NCI-H1436 treated with DMSO at 0.1 percent for 48 hours (cell line): Measurements from ENCODE around the gene GSG1L.

Experiments
- DNase-seq: peaks from one replicate; lab custom pipeline; 2025; lab: John Stamatoyannopoulos, UW

Gene GSG1L

DNA sequence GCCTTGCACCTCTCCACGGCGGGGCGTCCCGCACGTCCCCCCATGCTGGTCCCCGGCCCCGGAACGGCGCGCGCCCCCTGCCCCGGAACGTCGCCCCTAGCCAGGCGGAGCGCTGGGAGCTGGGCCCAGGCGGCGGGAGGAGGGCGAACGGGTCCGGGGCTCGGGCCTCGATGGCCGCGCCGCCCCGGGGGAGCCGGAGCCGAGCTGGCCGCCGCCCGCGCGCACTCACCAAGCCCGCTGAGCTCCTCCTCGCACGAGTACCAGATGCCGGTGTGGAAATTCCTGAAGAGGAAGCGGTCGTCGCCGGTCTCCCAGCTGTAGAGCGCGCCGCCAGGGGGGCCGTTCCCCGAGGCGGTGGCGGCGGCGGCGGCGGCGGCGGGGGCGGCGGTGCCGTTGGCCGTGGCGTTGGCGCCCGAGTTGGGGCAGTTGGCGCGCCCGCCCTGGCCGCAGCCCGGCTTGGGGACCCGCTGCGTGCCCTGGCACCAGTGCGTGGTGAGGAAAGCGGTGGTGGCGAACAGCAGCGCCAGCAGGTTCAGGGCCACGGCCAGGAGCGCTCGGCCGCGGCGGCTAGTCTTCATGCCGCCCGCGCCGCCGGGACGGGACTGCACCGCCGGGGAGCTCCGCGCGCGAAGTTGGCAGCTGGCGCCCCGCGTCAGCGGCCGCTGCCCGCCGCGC lies 530 bp downstream of the GSG1L start:
- DNase-seq, result no peak

DNA sequence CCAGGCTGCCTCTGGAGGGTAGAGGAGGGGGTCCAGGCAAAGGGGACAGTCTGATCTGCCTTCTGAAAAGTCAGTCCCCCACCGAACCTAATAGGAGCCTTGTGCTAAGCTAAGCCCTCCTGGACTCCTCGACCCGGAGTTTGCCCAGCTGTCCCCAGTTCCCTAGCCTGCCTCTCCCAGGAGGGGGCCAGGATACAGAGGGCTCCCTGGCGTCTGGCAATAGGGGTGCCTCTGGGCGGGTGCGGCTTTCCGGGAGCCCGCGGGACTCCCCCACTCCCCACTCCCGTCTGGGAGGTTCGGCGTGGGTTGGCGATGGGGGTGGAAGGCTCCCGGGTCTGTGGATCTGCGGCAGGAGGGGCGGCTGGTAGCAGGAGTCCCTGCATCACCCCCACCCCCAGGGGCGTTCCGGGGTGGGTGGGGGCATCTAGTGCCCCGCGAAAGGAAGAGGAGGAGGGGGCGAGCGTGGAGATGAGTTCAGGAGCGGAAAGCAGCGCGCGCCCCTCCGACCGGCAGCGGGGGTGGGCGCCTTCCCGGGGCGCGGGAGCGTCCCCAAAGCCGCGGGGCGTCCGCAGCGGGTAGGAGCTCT lies 1.2 kb downstream of the GSG1L start:
- no peak for DNase-seq

DNA sequence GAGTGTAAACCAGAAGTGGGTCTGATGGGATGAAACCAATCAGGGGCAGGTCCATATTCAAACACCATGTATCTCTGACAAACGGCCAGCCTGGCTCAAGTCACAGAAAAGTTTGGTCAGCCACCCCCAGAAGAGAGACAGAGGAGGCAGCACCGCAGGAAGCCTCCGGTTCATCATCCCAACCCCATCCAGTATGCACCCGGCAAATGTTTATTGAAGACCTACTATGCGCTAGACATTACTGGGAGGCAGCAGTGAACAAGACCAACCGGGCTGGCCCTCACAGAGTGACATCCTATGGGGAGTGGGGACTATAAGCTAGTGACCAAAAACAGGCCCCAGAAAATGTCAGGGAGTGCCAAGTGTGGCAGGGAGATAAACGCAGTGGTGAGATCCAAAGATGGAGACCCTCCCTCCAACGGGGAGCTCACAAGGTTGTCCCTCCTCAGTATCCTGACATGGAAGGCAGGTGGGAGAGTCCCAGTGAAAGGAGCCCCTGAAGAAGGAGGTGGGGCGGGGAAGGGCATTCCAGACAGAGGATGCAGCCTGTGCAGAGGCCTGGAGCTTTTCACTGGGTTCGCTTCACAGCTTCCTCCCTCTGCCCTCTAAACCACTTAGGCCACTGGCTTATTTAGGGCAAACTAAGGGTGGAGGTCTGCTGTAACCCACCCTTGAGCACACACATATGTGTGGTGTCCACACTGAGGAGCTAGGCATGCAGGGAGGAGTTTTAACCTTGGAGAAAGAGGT lies 2.0 kb downstream of the GSG1L start:
- no peak for DNase-seq

- DNase-seq, result no peak
Observed at GRCh38 chr16:28059841-28060575, 3.5 kb downstream of the GSG1L start.

- DNase-seq, result no peak
Observed at GRCh38 chr16:28058839-28059589, 4.5 kb downstream of the GSG1L start.

- no peak for DNase-seq
Observed at GRCh38 chr16:28057949-28058348, 5.6 kb downstream of the GSG1L start.

DNA sequence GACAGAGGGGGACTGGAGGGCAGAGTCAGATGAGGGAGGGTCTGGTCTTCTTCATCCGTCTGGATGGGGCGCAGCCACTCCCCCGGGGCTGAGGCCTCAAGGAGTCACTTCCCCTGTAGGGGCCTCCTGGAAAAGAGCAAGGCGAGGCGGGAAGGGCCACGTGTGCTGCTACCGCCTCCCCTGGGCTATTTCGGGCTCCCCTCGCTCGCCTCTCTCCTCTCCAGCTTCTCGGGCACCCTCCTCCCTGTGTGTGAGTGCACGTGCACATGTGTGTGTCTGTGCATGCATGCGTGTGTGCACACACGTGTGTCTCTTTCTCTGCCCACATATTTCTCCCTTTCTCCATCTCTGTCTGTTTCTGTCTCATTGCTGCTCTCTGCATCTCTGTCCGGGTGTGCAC lies 10.1 kb downstream of the GSG1L start:
- DNase-seq, result no peak

DNA sequence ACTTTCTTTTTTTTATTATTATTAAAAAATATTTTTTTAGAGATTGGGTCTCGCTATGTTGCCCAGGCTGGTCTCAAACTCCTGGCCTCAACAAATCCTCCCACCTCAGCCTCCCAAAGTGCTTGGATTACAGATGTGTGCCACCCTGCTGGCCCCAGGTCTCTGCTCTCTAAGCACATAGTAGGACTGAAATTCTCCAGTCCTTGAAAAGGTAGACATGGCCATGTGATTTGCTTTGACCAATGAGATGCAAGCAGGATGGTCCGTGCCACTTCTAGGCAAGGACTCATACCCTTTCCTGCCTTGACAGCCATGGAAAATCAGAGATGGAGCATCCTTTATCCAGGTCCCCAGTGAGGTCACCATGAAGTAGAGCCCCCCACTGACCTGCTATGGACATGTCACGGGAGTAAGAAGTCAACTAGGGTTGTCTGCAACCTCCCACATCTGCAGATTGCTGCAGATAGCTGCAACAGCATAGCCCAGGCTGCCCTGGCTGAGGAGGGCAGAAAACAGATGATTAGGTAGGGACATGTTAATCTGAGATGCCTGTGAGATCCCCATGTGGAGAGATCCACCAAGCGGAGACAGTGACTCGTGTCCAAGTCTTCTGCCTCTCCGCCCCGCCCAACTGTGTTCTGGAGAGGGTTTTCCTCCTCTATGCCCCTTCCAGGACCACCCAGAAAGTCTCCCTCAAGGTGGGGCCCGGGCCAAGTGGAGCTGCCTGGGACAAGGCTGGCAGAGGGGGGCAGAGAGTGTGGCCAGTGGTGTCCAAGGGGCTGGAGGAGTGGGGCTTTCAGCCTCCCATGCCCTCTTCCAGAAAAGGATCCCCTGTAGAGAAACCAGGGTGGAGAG lies 11.0 kb downstream of the GSG1L start:
- no peak for DNase-seq

DNA sequence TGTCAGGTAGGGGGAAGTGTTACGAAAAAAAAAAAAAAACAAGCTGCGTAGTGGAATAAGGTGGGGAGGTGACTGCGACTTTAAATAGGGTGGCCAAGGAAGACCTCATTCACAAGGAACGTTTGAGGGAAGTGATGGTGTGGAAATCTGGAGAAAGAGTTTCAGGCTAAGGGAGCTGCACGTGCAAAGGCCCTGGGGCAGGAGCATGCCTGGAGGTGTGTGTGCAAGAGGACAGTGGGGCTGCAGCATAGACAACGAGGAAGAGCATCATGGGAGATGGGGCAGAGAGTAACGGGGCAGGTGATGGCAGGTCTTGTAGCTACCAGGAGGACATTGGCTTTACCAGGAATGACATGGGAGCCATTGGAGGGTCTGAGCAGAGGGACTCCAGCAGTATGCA lies 12.0 kb downstream of the GSG1L start:
- DNase-seq, result no peak

DNA sequence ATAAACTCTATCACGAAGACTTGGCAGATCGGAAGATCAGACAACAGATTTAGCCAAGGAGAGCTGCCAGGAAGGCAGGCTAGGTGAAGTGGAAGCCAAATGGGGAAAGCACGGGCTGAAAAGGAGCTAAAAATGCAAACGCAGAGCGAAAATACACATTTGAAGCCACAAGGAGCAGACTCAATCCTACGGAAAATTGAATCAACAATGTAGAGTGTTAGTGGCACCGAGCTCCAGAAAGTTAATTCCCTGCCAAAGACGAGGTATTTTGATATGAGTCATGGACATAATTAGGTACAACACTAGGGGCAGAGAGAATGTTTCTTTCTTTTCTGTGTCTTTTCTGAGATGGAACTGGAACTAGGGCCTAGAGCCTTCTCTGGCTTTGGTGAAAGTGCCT lies 20.7 kb downstream of the GSG1L start:
- no peak for DNase-seq

DNA sequence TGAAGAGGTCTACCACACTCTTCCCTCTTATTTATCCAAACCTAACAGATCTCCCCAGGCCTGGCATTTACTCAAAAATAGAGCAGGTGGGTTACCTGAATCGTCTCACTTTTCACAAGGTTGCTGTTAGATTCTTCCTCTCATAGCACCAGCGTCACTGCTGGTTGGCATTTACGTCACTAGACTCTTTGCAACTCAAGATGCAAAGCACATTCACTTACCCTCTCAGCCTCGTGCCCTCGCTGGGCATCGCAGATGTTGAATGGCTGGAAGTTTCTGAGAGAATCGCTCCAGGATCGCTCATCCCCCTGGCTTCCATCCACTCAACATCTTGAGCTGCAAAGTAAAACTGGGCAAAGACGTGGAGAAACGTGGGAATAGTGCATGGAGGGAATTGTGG lies 21.9 kb downstream of the GSG1L start:
- no peak for DNase-seq

- DNase-seq, result no peak
Observed at GRCh38 chr16:28040039-28040438, 23.5 kb downstream of the GSG1L start.

DNA sequence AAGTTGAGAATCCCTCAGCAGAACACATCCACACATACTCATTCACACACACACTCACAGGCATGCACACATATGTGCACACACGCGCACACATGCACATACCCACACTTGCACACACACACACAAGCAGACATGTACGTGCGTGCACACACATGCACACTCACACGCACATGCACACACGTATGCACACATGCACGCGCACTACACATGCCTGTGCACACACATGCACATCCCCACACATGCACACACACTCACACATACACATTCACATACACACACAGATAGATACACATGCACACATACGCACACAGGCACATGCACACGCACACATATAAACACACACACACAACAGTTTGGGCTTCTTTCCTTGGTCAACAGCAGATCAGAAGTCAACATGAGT lies 24.0 kb downstream of the GSG1L start:
- no peak for DNase-seq

GRCh38 chr16:28038409-28038808 lies 25.1 kb downstream of the GSG1L start:
- DNase-seq, result no peak

DNA sequence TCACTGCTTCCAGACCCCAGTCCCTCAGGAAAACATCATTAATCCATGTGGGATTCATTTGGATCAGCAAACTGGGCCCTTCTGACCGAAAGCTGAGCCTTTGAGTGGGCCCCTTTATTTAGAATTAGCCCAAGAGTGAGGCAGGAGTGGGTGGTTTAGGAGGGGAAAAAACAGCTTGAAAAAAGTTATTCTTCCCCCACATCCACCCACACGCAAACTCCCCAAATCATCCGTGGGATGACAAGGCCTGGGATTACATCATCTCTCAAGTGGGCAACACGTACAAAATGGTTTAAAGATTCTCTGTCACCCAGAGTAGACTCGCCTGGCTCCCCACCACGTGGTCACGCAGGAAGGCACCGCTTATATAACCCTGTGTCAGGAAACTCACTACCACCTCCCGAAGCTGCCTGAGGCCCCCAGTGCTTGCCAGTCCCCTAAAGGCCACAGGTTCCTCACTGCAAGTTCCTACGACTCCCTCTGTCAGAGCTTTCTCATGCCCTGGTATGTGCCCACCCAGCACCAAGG lies 27.6 kb downstream of the GSG1L start:
- DNase-seq, result no peak

GRCh38 chr16:28033870-28034269 lies 29.6 kb downstream of the GSG1L start:
- no peak for DNase-seq

DNA sequence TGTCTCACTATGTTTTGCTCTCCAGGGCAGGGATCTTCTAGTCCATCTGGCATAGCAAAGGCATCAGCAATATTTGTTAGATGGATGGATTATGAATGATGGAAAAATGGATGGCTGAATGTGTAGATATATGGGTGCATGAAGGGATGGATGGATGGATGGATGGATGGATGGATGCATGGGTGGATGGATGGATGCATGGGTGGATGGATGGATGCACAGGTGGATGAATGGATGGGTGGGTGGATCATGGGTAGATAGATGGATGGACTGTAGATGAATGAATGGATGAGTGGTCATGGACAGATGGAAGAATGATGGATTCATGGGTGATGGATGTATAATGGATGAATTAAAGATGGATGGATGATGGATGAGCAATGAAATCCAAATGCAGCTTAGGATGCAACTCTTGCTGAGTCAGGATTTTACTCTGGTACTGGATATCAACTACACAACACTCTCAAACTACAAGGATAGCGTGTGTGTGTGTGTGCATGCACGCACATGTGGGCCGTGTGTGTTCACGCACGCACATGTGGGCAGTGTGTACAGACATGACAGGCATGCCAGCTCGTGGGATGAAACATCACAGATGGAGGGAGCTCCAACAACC lies 34.0 kb downstream of the GSG1L start:
- DNase-seq, result no peak

DNA sequence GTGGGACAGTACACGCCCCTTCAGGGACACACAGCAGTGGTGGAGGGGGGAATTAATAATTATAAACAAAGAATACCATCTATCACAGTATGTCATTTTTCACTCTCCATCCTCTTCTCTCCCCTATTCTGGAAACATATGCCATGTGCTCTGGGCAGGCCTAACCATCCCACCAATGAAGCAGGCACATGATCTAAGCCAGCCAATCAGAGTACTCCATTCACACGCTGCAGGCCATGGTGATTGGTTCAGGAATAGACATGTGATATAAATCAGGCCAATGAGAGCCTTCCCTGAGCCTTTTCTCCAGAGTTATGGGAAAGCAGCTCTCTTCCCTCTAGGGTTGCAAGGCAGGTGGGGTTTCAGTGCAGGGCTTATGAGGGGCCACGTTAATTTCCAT lies 36.5 kb downstream of the GSG1L start:
- DNase-seq, result no peak

DNA sequence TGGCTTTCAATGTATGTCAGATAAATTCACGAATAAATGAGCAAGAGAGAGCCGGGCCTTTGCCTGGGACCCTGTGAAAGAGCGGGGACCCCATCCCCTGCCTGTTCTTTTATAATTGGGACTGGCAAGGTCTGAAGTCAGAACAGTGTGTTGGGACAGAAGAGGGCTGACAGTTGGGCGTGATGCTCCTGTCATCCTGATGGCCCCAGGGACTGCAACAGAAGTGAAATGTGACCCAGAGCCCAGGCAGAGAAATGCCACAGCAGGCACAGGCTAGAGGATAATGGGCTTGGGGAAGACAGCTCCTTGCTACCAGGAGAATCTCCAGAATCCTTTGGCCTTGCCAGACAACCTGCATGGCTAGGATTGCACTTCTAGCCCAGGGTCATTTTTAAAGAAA lies 37.9 kb downstream of the GSG1L start:
- no peak for DNase-seq

- no peak for DNase-seq
Observed at GRCh38 chr16:28019218-28019617, 44.3 kb downstream of the GSG1L start.
